Fibroblast of skin of scalp (primary cell): ENCODE measurements around the gene MAP4. TPM values are rescaled to one million over a fixed set of nuclear protein-coding genes. Genes with fewer than 3 reads are reported as not detected.
A peak's percentile ranks its signal among the peaks of the same experiment; 100 is the strongest.
"Not testable (repeated sequence)": the region's sequence is repeated elsewhere in the genome, so short reads cannot be mapped to it uniquely, and the experiment has no call there.

ENCODE experiments used
- DNase-seq: peaks from one replicate; pipeline ENCODE4 v3.0.0-alpha.2; 2013
- polyA plus RNA-seq, 2 experiments: library from polyadenylated mRNA; unstranded; fragments of 120-200 nt; gene quantifications; one replicate each; pipeline ENCODE4 v1.2.1, GENCODE V29; 2013; ENCODE audit not compliant: insufficient read length in 2 of 2

Gene MAP4, protein sequence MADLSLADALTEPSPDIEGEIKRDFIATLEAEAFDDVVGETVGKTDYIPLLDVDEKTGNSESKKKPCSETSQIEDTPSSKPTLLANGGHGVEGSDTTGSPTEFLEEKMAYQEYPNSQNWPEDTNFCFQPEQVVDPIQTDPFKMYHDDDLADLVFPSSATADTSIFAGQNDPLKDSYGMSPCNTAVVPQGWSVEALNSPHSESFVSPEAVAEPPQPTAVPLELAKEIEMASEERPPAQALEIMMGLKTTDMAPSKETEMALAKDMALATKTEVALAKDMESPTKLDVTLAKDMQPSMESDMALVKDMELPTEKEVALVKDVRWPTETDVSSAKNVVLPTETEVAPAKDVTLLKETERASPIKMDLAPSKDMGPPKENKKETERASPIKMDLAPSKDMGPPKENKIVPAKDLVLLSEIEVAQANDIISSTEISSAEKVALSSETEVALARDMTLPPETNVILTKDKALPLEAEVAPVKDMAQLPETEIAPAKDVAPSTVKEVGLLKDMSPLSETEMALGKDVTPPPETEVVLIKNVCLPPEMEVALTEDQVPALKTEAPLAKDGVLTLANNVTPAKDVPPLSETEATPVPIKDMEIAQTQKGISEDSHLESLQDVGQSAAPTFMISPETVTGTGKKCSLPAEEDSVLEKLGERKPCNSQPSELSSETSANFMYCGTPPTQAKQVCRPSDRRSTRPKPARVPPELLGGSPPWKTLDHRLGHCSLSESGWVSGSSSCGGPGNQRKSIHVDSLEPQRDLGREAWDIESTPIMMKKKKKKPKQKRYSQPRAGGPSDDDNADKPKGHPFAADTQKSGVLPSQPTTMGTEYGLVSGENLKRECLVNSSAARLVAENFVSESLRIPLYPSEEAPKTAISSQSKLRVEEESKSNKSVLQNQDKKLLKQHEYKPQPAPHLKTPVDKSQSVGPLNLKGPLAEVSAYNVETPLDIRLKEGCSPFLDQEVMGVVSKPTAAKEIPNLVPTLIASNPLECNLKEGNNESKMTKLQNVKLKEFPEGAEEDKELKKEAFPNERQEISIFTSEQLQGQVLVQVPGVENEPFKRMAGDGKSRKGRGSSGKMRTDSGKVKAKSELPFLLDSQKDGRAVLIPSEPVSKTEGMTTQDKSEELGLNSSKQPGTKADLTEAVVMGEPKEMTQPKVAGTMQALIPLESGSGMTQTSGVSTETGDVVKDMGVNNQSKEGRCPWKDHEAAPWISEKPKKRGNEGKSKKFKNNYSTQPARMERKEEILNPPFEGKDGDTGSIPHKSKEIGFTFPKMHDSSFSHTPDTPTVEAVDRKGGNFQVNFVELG (N-terminal part only)
- 398 TPM for polyA plus RNA-seq (2013, experiment 1 of 2; ENCODE audit: insufficient read length)
- polyA plus RNA-seq (2013, experiment 2 of 2; ENCODE audit: insufficient read length) = 409 TPM

DNA sequence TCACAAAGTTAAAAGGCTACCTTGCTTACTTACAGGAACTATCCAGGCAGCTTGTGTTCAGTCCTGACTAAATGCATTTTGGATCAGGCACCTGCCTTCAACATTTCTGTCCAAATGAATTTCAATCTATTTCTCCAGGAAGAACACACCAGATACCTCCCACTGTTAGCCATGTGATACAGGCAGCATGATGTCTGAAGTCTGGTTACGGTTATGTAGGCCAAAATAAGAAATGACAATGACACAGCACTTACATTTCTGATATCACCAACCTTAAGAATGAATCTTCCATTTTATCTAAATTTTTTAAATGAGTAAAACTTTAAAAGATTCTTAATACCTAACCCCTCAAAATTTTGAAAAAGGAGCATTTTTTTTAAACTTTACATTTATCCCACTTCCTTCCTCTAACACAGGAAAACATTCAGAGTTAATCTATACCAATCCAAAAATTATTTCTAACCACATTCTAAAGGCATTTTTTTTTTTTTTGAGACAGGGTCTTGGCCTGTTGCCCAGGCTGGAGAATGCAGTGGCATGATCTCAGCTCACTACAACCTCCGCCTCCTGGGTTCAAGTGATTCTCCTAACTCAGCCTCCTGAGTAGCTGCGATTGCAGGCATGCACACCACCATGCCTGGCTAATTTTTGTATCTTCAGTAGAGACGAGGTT is at the start of gene MAP4:
TSS of gene MAP4 (minus strand) at position 116 of the 673 bp plus-strand sequence. CDS start 17,556 bp downstream, outside the sequence.
- peak; percentile 81 for DNase-seq

DNA sequence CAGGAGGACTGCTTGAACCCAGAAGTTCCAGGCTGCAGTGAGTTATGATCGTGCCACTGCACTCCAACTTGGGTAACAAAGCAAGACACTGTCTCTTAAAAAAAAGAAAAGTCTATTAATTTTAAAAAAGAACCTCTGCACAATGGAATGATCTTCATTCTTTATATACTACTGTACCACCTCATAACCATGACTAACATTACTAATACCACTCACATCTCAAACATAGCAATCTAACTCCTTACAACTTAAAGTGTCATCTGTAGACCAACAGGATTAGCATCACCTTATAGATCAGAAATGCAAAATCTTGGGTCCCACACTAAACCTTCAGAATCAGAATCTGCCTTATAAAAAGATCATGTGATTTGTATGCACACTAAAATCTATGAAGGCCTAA is 48.8 kb upstream of the MAP4 start:
- no peak for DNase-seq

DNA sequence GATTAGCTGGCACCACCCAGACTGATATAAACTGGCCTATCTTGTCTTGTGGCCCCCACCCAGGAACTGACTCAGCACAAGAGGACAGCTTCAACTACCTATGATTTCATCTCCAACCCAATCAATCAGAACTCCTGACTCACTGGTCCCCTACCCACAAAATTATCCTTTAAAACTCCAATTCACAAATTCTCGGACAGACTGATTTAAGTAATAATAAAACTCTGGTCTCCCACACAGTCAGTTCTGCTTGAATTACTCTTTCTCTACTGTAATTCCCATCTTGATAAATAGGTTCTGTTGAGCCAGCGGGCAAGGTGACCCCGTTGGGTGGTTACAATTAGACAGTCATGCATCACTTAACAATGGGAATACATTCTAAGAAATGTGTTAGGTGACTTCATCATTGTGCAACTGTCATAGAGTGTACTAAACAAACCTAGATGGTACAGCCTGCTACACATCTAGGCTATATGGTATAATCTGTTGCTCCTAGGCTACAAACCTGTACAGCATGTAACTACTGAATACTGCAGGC is 48.1 kb upstream of the MAP4 start:
- DNase-seq = no peak

DNA sequence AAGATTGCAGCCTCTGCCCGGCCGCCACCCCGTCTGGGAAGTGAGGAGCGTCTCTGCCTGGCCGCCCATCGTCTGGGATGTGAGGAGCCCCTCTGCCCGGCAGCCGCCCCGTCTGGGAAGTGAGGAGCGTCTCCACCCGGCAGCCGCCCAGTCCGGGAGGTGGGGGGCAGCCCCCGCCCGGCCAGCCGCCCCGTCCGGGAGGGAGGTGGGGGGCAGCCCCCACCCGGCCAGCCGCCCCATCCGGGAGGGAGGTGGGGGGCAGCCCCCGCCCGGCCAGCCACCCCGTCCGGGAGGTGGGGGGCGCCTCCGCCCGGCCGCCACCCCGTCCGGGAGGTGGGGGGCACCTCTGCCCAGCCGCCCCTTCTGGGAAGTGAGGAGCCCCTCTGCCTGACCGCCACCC is 45.4 kb upstream of the MAP4 start:
- not testable (repeated sequence) for DNase-seq

DNA sequence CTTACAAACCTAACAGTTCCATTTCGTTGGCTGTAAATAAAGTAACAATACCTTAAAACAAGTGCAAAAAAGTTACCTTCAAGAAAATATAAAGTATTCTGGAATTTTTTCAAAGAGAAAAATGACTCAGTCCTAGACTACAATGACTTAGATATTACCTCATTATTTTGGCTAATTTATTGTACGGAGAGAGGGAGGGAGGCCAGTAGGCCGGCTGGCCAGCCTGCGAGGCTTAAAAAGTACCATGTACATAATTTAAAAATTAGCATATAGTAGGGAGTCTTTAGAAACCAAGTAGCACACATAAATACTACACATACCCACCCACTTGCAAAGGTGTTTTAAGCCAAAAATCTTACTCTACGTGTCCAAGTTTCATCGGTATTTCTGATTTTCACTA is 41.9 kb upstream of the MAP4 start:
- no peak for DNase-seq

DNA sequence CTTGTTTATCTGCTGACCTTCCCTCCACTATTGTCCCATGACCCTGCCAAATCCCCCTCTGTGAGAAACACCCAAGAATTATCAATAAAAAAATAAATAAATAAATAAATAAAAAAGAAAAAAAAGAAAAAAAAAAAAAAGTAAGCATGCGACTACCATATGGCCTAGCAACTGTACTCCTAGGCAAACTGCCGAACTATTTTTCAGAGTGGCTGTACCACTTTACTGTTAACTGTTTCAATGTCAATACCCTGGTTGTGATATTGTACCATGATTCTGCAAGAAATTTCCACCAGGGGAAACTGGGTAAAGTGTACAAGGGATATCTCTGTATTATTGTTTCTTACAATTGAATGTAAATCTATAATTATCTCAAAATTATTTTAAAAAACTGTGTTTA is 41.3 kb upstream of the MAP4 start:
- DNase-seq = no peak

DNA sequence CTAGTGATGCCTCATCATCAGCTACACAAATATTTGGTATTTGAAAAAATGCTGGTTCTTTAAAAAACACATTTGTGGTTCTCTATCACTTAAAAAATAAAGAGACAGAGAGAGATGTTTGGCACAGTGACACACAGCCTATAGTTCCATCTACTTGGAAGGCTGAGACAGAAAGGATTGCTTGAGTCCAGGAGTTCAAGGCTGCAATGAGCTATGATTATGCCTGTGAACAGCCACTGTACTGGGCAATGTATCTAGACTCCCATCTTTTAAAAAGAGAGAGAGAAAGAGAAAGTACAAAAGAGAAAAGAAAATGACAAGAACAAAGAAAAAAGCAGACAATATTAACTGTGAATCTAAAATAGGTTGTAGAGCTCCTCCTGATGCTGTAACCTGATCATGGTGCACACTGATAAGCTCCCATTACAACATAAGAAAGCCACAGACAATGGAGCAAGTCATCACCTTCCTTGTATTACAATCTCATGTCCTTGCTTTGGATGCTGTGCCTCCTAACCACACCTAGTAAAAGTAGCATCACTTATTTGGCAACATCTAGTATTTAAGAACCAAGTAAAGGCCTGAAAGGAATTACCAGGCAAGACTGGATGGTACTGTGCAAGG is 31.7 kb upstream of the MAP4 start:
- DNase-seq = no peak

DNA sequence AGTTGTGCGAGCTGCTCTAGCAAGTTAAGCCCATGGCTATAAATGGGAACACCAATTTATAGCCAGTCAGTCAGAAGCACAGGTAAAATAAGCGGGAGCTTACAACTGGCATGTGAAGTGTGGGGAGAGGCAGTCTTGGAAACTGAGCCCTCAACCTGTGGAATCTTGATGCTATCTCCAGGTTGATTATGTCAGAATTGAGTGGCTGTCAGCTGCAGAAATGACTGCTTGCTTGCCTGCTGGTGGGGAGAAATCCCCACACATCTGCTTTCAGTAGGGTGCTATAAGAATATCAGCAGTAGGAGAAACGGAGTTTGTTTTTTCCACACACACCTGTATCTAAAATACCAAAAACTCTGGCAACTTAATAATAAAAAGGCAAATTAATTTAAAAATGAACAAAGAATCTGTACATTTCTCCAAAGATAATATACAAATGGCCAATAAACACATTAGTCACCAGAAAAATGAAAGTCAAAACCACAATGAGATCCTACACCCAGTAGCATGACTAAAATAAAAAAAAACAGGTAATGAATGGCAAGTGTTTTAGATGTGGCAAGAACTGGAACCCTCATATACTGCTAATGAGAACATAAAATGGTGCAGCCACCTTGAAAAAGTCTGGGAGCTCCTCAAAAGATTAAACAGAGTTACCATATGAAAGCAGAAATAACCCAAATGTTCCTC is 26.0 kb upstream of the MAP4 start:
- peak; percentile 27 for DNase-seq

DNA sequence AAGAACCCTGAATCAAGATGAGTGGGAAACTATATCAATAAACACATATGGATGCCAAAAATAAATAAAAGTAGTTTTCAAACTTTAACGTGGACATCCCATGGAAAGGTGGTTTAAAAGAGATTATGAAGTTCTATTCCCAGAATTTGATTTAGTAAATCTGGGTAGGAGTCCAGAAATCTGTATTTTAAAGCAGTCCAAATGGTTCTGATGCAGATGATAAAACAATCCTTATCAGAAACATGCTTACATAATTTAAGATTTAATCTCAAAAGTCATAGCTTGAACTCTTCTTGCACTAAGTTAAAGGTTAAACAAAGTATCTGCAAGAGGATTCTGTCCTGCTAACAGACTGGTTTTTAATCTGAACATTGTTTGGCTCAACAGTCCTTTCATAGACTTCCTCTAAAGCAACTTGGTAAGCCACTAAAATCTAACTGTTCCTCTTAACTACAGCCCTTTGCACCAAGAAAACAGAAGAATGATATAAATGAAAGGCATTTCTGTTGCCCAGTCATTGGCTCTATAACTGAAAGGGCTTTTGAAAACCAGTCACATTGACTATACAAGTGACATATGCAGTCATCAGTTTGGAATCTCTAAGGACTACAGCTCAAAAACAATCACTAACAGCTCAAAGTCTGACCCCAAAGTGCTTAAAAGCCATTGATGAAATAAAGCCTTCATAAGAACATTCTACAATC is 23.4 kb upstream of the MAP4 start:
- DNase-seq = peak; percentile 87

DNA sequence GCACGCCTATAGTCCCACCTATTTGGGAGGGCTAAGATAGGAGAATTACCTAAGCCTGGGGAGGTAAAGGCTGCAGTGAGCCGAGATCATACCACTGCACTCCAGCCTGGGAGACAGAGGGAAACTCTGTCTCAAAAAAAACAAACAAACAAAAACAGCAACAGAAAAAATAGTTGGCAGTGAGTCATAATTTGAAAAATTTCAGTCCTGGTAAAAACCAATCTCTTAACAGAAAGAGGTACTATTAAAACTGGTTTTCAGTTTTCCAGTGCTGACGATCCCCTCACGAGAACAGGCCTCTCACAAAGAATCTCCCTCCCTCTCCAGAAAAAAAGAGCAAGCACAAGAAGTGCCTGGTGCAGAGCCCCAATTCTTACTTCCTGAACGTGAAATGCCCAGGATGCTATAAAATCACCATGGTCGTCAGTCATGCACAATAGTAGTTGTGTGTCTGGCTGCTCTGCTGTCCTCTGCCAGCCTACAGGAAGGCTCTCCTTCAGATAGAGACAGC is 22.8 kb upstream of the MAP4 start:
- DNase-seq = no peak

DNA sequence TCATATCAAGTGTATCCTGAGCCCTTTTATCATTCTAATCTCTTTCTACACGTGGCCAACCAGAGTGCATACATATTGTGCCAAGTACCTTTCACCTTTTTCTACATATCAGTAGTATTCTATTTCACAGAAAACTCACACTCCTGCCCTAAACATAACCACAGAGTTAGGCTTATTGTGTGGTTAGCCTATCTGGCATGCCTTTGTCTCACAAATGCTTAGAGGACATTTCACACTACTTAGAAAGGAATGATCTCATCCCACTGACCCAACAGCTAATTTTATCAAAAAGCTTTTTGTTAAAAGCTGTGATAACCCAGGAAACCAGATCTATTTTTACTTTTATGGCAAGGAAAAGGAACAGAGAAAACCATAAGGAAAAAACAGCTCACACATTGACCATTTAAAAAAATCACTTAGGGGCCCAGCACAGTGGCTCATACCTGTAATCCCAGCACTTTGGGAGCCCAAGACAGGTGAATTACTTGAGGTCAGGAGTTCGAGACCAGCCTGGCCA is 17.8 kb upstream of the MAP4 start:
- DNase-seq = peak; percentile 64

DNA sequence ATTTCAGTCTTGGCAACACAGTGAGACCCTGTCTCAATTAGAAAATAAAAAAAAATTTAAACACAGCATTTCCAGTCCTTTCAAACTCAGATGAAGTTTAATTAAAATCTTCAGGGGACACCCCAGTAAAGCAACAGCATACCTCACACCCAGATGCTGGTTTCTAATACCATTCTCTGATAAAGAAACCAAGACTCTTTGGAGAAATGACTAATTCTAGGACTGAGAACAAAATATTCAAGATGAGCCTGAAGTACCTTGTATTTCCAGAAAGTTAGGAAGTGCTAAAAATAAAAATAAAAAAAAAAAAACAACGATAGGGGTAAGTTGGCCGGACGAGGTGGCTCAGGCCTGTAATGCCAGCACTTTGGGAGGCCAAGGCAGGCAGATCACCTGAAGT is 14.0 kb upstream of the MAP4 start:
- no peak for DNase-seq

DNA sequence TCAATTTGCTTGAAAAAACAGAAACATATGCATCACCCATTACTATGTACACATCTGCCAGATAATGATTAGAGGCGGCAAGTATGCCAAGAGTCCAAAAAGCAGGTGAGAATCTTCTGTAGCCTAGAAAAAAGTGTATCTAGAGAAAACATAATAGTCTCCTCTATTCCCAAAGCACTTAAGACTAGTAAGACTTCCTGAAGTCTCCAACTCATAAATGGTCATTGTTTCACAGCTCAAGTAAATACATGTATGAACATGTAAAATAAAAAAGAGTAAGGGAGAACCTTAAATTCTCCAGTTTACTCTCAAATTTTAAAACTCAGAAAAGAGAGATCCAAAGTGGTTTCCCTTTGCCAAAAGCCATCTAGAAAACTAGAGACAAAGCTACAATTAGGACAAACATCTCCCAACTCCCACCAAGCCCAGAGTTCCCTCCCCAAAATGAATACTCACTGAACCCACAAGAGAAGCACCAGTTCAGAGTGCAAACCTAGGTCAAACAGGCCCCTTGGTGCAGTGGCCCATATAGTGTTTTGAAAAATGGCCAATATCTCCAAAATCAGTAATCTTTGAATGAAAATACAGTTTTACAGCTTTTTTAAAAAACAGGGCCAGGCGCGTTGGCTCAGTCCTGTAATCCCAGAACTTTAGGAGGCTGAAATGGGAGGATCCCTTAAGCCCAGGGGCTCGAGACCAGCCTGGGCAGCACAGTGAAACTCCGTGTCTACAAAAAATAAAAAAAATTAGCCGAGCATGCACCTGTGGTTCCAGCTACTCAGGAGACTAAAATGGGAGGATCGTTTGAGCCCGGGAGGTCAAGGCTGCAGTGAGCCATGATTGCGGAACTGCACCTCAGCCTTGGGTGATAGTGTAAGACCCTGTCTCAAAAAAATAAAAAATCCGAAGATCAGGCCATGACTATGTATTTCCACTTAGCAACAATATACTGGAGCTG is 11.0 kb upstream of the MAP4 start:
- DNase-seq = no peak

DNA sequence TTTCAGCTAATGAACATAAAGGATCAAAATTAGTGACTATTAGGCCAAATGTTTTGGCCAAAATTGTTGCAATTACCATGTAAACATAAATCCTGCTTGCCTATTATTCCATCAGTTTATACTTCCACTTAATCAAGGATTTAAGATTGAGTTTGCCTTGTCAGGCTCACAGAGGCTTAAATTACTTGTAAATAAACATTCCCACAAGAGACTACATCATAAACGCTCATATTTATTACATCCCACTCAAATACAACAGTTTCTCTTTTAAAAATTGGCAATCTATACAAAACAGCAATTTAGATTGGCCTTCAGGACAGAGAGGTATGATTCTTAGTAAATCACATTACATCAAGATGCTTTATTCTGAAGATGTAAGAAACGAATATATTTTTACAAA is 9.9 kb upstream of the MAP4 start:
- no peak for DNase-seq

DNA sequence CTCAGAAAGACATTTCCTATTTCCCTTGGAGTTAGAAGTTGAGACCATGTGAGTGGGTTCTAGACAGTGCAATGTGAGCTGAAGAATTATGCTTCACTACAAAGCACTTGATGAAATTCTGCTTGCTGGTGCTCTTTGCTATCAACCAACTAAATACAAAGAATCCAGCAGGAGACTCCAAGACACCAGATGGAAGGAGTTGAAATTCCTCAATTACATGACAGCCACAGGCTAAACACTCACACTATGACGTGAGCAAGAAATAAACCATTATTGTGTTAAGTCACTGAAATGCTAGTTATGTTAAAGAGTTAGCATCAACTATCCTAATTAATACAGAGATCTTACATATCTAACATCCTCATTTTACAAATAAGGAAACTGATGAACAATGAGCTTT is 8.2 kb upstream of the MAP4 start:
- DNase-seq = peak; percentile 33

DNA sequence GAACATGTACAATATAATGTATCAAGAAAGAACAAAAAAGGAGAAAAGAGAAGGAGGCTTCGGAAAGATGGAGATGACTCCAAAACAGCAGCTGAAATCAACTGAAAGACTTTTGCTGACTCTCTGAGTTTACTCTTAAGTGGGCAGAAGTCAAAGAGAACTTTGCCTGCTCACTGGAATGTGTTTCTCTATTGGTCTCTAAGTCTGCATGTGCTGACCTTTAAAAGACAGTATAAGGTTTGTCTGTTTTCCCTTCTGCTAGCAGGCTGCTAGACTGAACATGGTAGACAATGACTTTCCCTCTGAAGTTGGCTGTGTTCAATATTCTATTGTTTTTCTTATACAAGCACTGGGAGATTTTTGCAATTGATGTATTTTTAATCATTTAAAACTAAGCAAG is 7.2 kb upstream of the MAP4 start:
- DNase-seq = no peak

DNA sequence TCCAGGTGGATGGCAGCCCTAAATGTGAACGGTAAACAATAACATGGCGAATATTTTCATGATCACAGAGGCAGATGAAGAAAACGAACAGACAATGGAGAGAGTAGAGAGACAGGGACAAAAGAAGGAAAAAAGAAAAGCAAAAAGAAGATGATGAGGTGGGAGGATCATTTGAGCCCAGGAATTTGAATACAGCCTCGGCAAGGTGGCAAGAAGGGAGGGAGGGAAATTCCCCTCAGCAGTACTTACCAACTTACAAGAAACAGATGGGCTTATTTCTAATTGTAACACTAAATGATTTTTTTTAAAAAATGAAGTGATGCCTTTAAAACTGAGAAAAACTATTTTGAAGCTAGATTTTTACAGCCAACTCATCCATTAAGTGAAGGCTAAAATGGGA is 6.0 kb upstream of the MAP4 start:
- no peak for DNase-seq

DNA sequence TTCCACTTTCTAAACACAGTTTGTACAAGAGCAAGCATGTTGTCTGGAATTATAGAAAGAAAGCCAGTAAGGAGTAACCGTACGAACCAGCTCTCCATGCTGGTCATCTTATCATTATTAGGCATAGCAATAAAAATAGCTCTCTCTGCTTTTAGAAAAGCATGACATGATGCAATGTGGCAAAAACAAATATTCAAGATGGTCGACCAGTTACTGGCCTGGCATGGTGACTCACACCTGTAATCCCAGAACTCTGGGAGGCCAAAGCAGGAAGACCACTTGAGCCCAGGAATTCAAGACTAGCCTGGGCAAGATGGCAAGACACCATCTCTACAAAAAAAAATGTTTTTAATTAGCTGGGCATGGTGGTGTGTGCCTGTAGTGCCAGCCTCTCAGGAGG is 2.6 kb upstream of the MAP4 start:
- DNase-seq = peak; percentile 82
